Calu3 (cell line): Measurements from ENCODE around the gene TDG. TPM values are rescaled to one million over a fixed set of nuclear protein-coding genes. Genes with fewer than 3 reads are reported as not detected.

ENCODE experiments used
- BruUV-seq: library from RNA; stranded (reverse); fragments of 400-500 nt; replicated peaks from 2 replicates; lab custom pipeline; 2021; lab: Mats Ljungman, UMichigan
- CTCF ChIA-PET: fragments of 300-600 bp; sonication (Branson Sonifier 250); formaldehyde crosslinking; loops from one replicate; lab custom pipeline; 2022; ENCODE audit warnings: antibody characterized with exemption; lab: Charles Lee
- DNase-seq: peaks from one replicate; pipeline ENCODE4 v3.0.0; 2022
- H3K27ac Mint-ChIP-seq: one replicate; pipeline ENCODE4 v1.8.0; 2022; ENCODE audit warnings: mixed read lengths; ENCODE audit not compliant: unreplicated experiment
- H3K27me3 Mint-ChIP-seq: one replicate; pipeline ENCODE4 v1.8.0; 2022; ENCODE audit warnings: mixed read lengths; ENCODE audit not compliant: unreplicated experiment
- H3K36me3 Mint-ChIP-seq: one replicate; pipeline ENCODE4 v1.8.0; 2022; ENCODE audit warnings: mild to moderate bottlenecking, moderate library complexity, mixed read lengths; ENCODE audit not compliant: insufficient read depth, unreplicated experiment
- H3K4me1 Mint-ChIP-seq: one replicate; pipeline ENCODE4 v1.8.0; 2022; ENCODE audit warnings: mild to moderate bottlenecking, low read depth, mixed read lengths; ENCODE audit not compliant: unreplicated experiment
- H3K4me3 Mint-ChIP-seq: one replicate; pipeline ENCODE4 v1.8.0; 2022; ENCODE audit warnings: mild to moderate bottlenecking, low read depth, moderate library complexity, mixed read lengths; ENCODE audit not compliant: unreplicated experiment
- H3K9me3 Mint-ChIP-seq: one replicate; pipeline ENCODE4 v1.8.0; 2022; ENCODE audit warnings: low read depth, mixed read lengths; ENCODE audit not compliant: unreplicated experiment
- CTCF ChIP-seq: fragments of 200-600 bp; IDR thresholded peaks from one replicate; pipeline ENCODE4 v1.8.0; 2022; ENCODE audit warnings: antibody characterized with exemption; ENCODE audit not compliant: unreplicated experiment
- intact Hi-C: fragments of 100-400 bp; cut with micrococcal nuclease; formaldehyde crosslinking; loops from one replicate; pipeline ENCODE4 v1.10.0; 2022; ENCODE audit not compliant: unreplicated experiment
- total RNA-seq: library from RNA; stranded (reverse); gene quantifications from 2 replicates; pipeline ENCODE4 v1.2.3, GENCODE V29; 2022

TDG gene
- total RNA-seq, 1 experiment from 2014 or later = 35.3 TPM

GRCh38 chr12:103962493-103962892 lies 3.2 kb upstream of the TDG start:
- no peak for TF ChIP-seq CTCF
- Mint-ChIP-seq H3K27ac (no peak overlapping the region), H3K4me1 (peaks cover 17% of the 10 kb centered on the region), H3K9me3 (no peaks in the 10 kb centered on the region), H3K27me3 (no peaks in the 10 kb centered on the region), H3K4me3 (no peak overlapping the region), H3K36me3 (peaks cover 39% of the 10 kb centered on the region)
- intact Hi-C loops = no loop called here
- CTCF ChIA-PET = interaction anchor here (0.6 kb wide), 1 partner anchor 165 kb away, joined by 4 read pairs; no protein-coding TSS in a partner anchor
- no peak for DNase-seq
- no TSS peak for BruUV-seq

GRCh38 chr12:103964805-103965204 lies 867 bp upstream of the TDG start:
- Mint-ChIP-seq H3K9me3 (no peaks in the 10 kb centered on the region), H3K4me1 (peaks cover 27% of the 10 kb centered on the region), H3K27me3 (no peaks in the 10 kb centered on the region), H3K36me3 (peaks cover 54% of the 10 kb centered on the region), H3K4me3 (peak overlapping the region; percentile 98), H3K27ac (peak overlapping the region; percentile 95)
- CTCF ChIA-PET = interaction anchor here (1.3 to 2.0 kb wide), 3 partner anchors 35 to 173 kb away, joined by 3 to 10 read pairs (median 4); partner anchors contain the start of genes HSP90B1 and NFYB
- intact Hi-C loops = loop anchor here (5.0 kb wide), 1 partner anchor 142 kb away; no protein-coding TSS in a partner anchor
- no peak for TF ChIP-seq CTCF
- no peak for DNase-seq
- BruUV-seq = no TSS peak

GRCh38 chr12:103965255-103965589 lies 450 bp upstream of the TDG start:
- Mint-ChIP-seq H3K9me3 (no peaks in the 10 kb centered on the region), H3K27me3 (no peaks in the 10 kb centered on the region), H3K4me3 (peak overlapping the region; percentile 98), H3K36me3 (peaks cover 56% of the 10 kb centered on the region), H3K4me1 (peaks cover 29% of the 10 kb centered on the region), H3K27ac (peak overlapping the region; percentile 95)
- no peak for TF ChIP-seq CTCF
- intact Hi-C loops = loop anchor here (5.0 kb wide), 1 partner anchor 142 kb away; no protein-coding TSS in a partner anchor
- TSS peak; percentile 91 for BruUV-seq
- no peak for DNase-seq
- CTCF ChIA-PET = interaction anchor here (0.6 to 2.0 kb wide), 6 partner anchors 8 to 1073 kb away, joined by 3 to 10 read pairs (median 4); partner anchors contain the start of genes HSP90B1 and NFYB

- no peaks in the 10 kb centered on the region for H3K9me3 Mint-ChIP-seq
- H3K36me3 Mint-ChIP-seq = peaks cover 59% of the 10 kb centered on the region
- no peaks in the 10 kb centered on the region for H3K27me3 Mint-ChIP-seq
- H3K4me3 Mint-ChIP-seq = peak overlapping the region; percentile 98
- BruUV-seq = no TSS peak
- peaks cover 37% of the 10 kb centered on the region for H3K4me1 Mint-ChIP-seq
- no peak for DNase-seq
- peak overlapping the region; percentile 95 for H3K27ac Mint-ChIP-seq
- intact Hi-C loops = loop anchor here (5.0 kb wide), 1 partner anchor 141 kb away; no protein-coding TSS in a partner anchor
- TF ChIP-seq CTCF = no peak
- CTCF ChIA-PET = interaction anchor here (0.7 to 2.0 kb wide), 2 partner anchors 14 to 142 kb away, joined by 4 to 10 read pairs; no protein-coding TSS in a partner anchor
Measured at GRCh38 chr12:103966736-103967135, 1.1 kb downstream of the TDG start.
